ENCODE data around the gene UGP2. TPM values are rescaled to one million over a fixed set of nuclear protein-coding genes. Genes with fewer than 3 reads are reported as not detected.
A peak's percentile ranks its signal among the peaks of the same experiment; 100 is the strongest.

UGP2 gene
- total and polyA plus RNA-seq, 2 of the 4 experiments (the other 2 are of a cell fraction): 45.0 to 58.8 TPM

GRCh38 chr2:63844616-63845015, 2.9 kb downstream of the UGP2 start:
- peaks cover 16% of the 10 kb centered on the region; the same call in 1 of the 2 replicates for H4K20me1 ChIP-seq (ENCODE audit: insufficient read depth, low read length)
- in situ Hi-C loops (cut with MboI; ENCODE audit: low sequenced_read_pairs) (no loop called here), intact Hi-C loops (cut with micrococcal nuclease) (loop anchor here (5.0 kb wide), 1 partner anchor 52 kb away; no protein-coding TSS in a partner anchor), dilution Hi-C loops (cut with HindIII; ENCODE audit: low sequenced_read_pairs, unreplicated experiment) (no loop called here)
- no peak overlapping the region for H2AK5ac ChIP-seq (ENCODE audit: low read depth, low read length)
- peaks cover 11 to 51% of the 10 kb centered on the region in 2 experiments; a peak in 2 of 4 replicates for H3K79me1 ChIP-seq (ENCODE audit: low read depth in 1 of 2, low read length in 2 of 2)
- peaks cover 8% of the 10 kb centered on the region for H3K4me1 ChIP-seq (ENCODE audit: control insufficient read depth, insufficient read depth, low read length)
- no peak overlapping the region for H2BK5ac ChIP-seq (ENCODE audit: low read depth, low read length, poor library complexity, severe bottlenecking)
- no peak overlapping the region for H2BK20ac ChIP-seq (ENCODE audit: low read depth, low read length)
- no peaks in the 10 kb centered on the region for H3K36me3 ChIP-seq (ENCODE audit: control insufficient read depth, insufficient read depth, low read length)
- no peak overlapping the region for H2AFZ ChIP-seq (replicated peaks; ENCODE audit: low read length, poor library complexity)
- H3K18ac ChIP-seq (ENCODE audit: low read depth, low read length): no peak overlapping the region
- peak overlapping the region; percentile 4; the same call in 1 of the 2 replicates for H3K23ac ChIP-seq (ENCODE audit: low read depth, low read length)
- DNase-seq: no peak
- no peak overlapping the region for H3K14ac ChIP-seq (replicated peaks; ENCODE audit: low read depth, low read length)
- no peak overlapping the region for H3K4me2 ChIP-seq (ENCODE audit: low read depth, low read length)
- POLR2A ChIA-PET (ENCODE audit: unreplicated experiment): interaction anchor here (0.6 kb wide), 1 partner anchor 113 kb away, joined by 3 read pairs; no protein-coding TSS in a partner anchor
- H3K27ac ChIP-seq (ENCODE audit: insufficient read depth, low read length): no peak overlapping the region
- H3K27me3 ChIP-seq (ENCODE audit: control insufficient read depth, insufficient read depth, low read length): no peaks in the 10 kb centered on the region
- H2AK9ac ChIP-seq (replicated peaks; ENCODE audit: low read depth, low read length, poor library complexity): no peak overlapping the region
- H4K91ac ChIP-seq (ENCODE audit: insufficient read depth, low read depth, low read length): no peak overlapping the region
- H3K4ac ChIP-seq (ENCODE audit: low read depth, low read length): no peak overlapping the region
- H3K4me3 ChIP-seq (ENCODE audit: insufficient read depth, low read depth, low read length): no peak overlapping the region
- H2BK15ac ChIP-seq (ENCODE audit: low read depth, low read length): no peak overlapping the region
- H4K8ac ChIP-seq (ENCODE audit: low read depth in 2 of 2, low read length in 2 of 2): no peak overlapping the region
- no peak overlapping the region for H3K9ac ChIP-seq (ENCODE audit: low read depth, low read length)
- H4K5ac ChIP-seq (ENCODE audit: low read depth, low read length): no peak overlapping the region
- no peak for ATAC-seq (ENCODE audit: low read depth)
- no peak overlapping the region for H3K56ac ChIP-seq (ENCODE audit: extremely low read depth, insufficient read depth, low read length)
- H2BK120ac ChIP-seq (ENCODE audit: low read depth, low read length): no peak overlapping the region
- BruUV-seq (replicated peaks): no TSS peak
- CTCF ChIA-PET: interaction anchor here (0.6 to 1.6 kb wide), 4 partner anchors 17 to 168 kb away, joined by 3 to 4 read pairs (median 4); no protein-coding TSS in a partner anchor
- H3K9me1 ChIP-seq (ENCODE audit: insufficient read depth, low read length): peaks cover 5% of the 10 kb centered on the region
- no CpG with 5 or more reads among the region's 3 CpGs for WGBS, 2 experiments (ENCODE audit: extremely low coverage in 2 of 2, insufficient read length in 1 of 2)
- H3K9me3 ChIP-seq (ENCODE audit: control insufficient read depth, insufficient read depth, low read length): no peaks in the 10 kb centered on the region
- no peak for TF ChIP-seq CTCF (conservative IDR thresholded peaks at IDR 0.05; ENCODE audit: low read depth, low read length)
- TF ChIP-seq POLR2A (IDR thresholded peaks at IDR 0.05; ENCODE audit: low read depth, low read length): no peak
- no peak for TF ChIP-seq RFX5 (IDR thresholded peaks at IDR 0.05; ENCODE audit: low read depth, low read length)
- no peak for TF ChIP-seq MAFK (IDR thresholded peaks at IDR 0.05; ENCODE audit: low read depth, low read length)
- no peak for TF ChIP-seq MAZ (IDR thresholded peaks at IDR 0.05; ENCODE audit: borderline replicate concordance, low read depth, low read length)
- TF ChIP-seq RCOR1 (IDR thresholded peaks at IDR 0.05; ENCODE audit: insufficient replicate concordance, low read length): no peak
- TF ChIP-seq ELK1 (IDR thresholded peaks at IDR 0.05; ENCODE audit: borderline replicate concordance, low read depth, low read length): no peak
- no peak for TF ChIP-seq SMC3 (IDR thresholded peaks at IDR 0.05; ENCODE audit: low read depth, low read length)
- no peak for TF ChIP-seq FOS (IDR thresholded peaks at IDR 0.05; ENCODE audit: low read depth, low read length)
- no peak for TF ChIP-seq CEBPB (IDR thresholded peaks at IDR 0.05; ENCODE audit: low read depth, low read length)
- no peak for TF ChIP-seq RAD21 (IDR thresholded peaks at IDR 0.05; ENCODE audit: low read length)
- no peak for TF ChIP-seq BHLHE40 (IDR thresholded peaks at IDR 0.05; ENCODE audit: low read depth, low read length)
- TF ChIP-seq CHD1 (IDR thresholded peaks at IDR 0.05; ENCODE audit: low read depth, low read length): no peak
